Measurements from ENCODE around the gene PLEKHJ1.

GRCh38 chr19:2242816-2243215 is 6.7 kb upstream of the PLEKHJ1 start:
- no peak for TF ChIP-seq SIN3A (IDR thresholded peaks at IDR 0.05; ENCODE audit: borderline replicate concordance, insufficient read depth, low read depth, low read length)
- no peak for TF ChIP-seq CTCF (IDR thresholded peaks at IDR 0.05)
